ENCODE data around the gene SNORC. TPM values are rescaled to one million over a fixed set of nuclear protein-coding genes. Genes with fewer than 3 reads are reported as not detected.

Gene SNORC
- total RNA-seq, 3 donors from 2014 or later: 13.3 to 48.1 (median 31.5) TPM

DNA sequence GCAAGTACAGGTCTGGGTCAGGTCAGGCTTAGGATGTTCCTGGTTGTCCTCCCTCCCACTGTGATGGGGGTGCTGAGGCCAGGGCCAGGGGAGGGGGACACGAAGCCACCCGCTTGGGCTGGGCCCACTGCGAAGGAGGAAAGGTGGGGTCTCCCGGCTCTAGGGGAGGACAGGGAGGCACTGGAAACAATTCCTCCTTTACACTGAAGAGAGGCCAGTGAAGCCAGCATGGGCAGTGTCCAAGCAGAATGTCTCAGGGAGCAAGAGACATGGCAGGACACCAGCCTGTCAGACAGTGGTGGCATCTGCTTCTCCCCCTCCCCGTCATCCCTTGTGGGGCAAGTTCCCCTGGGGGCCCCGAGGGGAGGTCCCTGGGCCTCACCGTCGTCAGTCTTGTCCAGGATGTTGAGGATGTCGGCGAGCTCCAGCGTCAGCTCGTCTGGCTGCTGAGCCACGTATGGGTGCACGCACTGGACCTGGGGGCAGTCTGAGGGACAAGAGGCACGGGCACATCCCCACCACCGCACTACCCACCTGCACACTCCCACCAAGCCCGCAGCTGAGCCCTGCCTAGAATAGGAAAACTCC lies 10.8 kb downstream of the SNORC start:
- Histone ChIP-seq H3K4me3 (no peak overlapping the region), H3K9me3 (no peaks in the 10 kb centered on the region), H3K4me1 (ENCODE audit: low read depth) (peaks cover 6% of the 10 kb centered on the region), H3K36me3 (ENCODE audit: low read depth) (no peaks in the 10 kb centered on the region)
- ATAC-seq: no peak
- DNase-seq: peak in 1 of 3 donors; percentile 19
- intact Hi-C loops (cut with DNase I, micrococcal nuclease): no loop called here
- TF ChIP-seq, protein P1, sequence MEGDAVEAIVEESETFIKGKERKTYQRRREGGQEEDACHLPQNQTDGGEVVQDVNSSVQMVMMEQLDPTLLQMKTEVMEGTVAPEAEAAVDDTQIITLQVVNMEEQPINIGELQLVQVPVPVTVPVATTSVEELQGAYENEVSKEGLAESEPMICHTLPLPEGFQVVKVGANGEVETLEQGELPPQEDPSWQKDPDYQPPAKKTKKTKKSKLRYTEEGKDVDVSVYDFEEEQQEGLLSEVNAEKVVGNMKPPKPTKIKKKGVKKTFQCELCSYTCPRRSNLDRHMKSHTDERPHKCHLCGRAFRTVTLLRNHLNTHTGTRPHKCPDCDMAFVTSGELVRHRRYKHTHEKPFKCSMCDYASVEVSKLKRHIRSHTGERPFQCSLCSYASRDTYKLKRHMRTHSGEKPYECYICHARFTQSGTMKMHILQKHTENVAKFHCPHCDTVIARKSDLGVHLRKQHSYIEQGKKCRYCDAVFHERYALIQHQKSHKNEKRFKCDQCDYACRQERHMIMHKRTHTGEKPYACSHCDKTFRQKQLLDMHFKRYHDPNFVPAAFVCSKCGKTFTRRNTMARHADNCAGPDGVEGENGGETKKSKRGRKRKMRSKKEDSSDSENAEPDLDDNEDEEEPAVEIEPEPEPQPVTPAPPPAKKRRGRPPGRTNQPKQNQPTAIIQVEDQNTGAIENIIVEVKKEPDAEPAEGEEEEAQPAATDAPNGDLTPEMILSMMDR (IDR thresholded peaks at IDR 0.05): no peak

DNA sequence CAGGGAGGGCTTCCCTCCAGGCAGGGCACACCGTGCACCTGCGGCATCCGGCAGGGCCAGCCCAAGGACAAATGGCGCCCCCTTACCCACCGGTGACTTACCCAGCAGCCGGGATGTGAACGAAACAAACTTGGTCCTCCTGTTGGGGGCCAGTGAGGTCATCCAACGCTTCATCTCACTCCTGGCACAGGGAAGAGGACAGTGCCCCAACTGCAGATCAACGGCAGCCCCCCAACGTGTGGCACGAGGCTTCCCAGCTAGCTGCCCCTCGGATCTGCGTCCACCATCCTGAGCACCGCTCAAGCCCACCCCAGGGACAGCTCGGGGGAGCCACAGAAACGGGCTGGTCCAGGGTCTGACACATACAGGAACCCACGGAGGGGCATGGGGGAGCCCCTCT lies 12.0 kb downstream of the SNORC start:
- no peaks in the 10 kb centered on the region for H3K9me3 ChIP-seq
- intact Hi-C loops (cut with DNase I, micrococcal nuclease): no loop called here
- no peaks in the 10 kb centered on the region for H3K36me3 ChIP-seq (ENCODE audit: low read depth)
- DNase-seq (no peak), ATAC-seq (no peak)
- TF ChIP-seq, protein P1 (IDR thresholded peaks at IDR 0.05): no peak
- no peak overlapping the region for H3K4me3 ChIP-seq
- peaks cover 5% of the 10 kb centered on the region for H3K4me1 ChIP-seq (ENCODE audit: low read depth)

DNA sequence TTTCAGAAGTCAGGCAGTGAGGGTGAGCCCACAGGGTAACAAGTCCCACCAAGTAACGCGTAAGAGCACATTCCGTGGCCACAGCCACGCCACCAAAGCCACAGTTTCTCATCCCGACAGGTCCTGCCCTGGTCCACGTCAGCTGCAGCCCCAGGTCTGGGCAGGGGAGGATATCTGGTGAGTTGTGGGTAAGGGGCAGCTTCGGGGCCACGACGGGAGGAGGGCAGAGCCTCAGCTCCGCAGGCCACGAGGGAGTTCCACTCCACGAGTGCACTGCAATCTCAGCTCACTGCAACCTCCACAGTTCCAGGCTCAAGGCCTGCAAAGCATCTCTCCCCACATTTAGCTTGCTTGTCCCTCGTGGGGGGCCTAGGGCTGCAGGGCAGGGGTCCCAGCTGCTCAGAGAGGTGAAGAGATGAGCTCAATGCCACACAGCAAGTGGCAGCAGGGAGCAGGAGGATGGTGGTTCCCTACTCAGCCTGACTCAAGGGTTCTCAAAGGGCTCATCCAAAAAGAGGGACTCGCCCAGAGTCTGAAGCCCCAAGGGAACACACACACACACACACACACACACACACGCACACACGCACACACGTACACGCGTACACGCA lies 12.5 kb downstream of the SNORC start:
- Histone ChIP-seq H3K36me3 (ENCODE audit: low read depth) (no peaks in the 10 kb centered on the region), H3K4me3 (no peak overlapping the region), H3K9me3 (no peaks in the 10 kb centered on the region), H3K4me1 (ENCODE audit: low read depth) (peaks cover 5% of the 10 kb centered on the region)
- ATAC-seq (no peak), DNase-seq (no peak)
- TF ChIP-seq, protein P1 (IDR thresholded peaks at IDR 0.05): no peak
- intact Hi-C loops (cut with DNase I, micrococcal nuclease): no loop called here

DNA sequence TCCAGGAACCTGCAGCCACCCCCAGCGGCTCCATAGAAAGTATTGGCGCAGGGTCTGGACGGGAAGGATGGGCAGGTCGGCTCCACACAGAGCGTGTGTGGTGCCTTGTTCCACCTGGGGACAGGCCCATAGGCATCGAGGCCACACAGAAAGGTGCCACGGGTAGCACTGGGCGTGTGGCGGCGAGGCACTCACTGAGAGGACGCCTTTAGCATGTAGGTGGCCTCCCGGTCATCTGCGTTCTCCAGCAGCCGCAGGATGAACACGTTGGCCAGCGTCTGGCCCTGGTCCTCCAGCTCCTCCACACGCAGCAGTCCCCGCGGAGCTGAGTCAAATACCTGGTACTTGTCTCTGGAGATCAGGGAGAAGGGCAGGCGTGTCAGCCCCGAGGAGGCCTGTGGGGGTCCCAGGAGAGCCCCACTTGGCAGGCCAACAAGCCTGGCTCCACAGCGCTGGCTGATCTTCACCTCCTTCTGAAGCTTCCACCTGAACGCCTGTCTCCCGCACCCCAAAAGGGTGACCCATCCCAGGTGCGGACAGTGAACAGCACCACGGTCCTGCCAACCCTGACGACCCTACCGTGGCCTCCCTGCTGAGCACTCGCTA lies 13.2 kb downstream of the SNORC start:
- H3K36me3 ChIP-seq (ENCODE audit: low read depth): no peaks in the 10 kb centered on the region
- H3K9me3 ChIP-seq: no peaks in the 10 kb centered on the region
- intact Hi-C loops (cut with DNase I, micrococcal nuclease): no loop called here
- DNase-seq (no peak), ATAC-seq (no peak)
- no peak overlapping the region for H3K4me3 ChIP-seq
- peaks cover under 1% of the 10 kb centered on the region for H3K4me1 ChIP-seq (ENCODE audit: low read depth)
- TF ChIP-seq, protein P1 (IDR thresholded peaks at IDR 0.05): no peak

DNA sequence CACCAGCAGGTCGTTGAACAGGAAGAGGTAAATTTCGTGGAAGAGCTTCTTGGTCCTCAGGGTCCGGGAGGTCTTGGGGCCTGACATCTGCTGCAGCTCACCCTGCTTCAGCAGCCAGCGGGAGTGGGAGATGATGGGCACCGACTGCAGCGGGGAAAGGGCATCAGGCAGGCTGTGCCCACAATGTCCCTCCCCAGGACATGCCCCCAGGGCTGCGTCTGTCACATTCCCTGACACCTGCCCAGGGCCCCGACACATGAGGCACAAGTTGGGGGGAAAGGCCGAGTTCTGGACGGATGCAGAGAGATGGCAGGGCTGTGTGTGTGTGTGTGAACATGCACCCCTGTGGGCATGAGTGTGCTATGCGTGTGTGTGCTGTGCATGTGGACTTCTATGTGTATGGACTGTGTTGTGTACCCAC lies 13.9 kb downstream of the SNORC start:
- Histone ChIP-seq H3K9me3 (no peaks in the 10 kb centered on the region), H3K4me3 (no peak overlapping the region), H3K36me3 (ENCODE audit: low read depth) (no peaks in the 10 kb centered on the region), H3K4me1 (ENCODE audit: low read depth) (no peaks in the 10 kb centered on the region)
- ATAC-seq (no peak), DNase-seq (no peak)
- TF ChIP-seq, protein P1 (IDR thresholded peaks at IDR 0.05): no peak
- intact Hi-C loops (cut with DNase I, micrococcal nuclease): no loop called here

Data from mucosa of descending colon (tissue), 3 donors.